Fibroblast of pulmonary artery (primary cell): Measurements from ENCODE around the gene RALGPS1.
"Not testable (repeated sequence)": the region's sequence is repeated elsewhere in the genome, so short reads cannot be mapped to it uniquely, and the experiment has no call there.

Source experiments
- DNase-seq: peaks from one replicate; pipeline ENCODE4 v3.0.0-alpha.2; 2010; ENCODE audit warnings: low read depth
- H3K4me3 ChIP-seq: replicated peaks from 2 replicates; pipeline ENCODE4 v1.5.1; 2011; ENCODE audit warnings: low read depth, mild to moderate bottlenecking, control low read depth, low read length, moderate library complexity
- CTCF ChIP-seq: IDR thresholded peaks from 2 replicates; pipeline ENCODE4 v1.5.1; 2011; ENCODE audit warnings: mild to moderate bottlenecking, control low read depth, low read length, inconsistent platforms; ENCODE audit errors: missing control alignments

Gene RALGPS1

DNA sequence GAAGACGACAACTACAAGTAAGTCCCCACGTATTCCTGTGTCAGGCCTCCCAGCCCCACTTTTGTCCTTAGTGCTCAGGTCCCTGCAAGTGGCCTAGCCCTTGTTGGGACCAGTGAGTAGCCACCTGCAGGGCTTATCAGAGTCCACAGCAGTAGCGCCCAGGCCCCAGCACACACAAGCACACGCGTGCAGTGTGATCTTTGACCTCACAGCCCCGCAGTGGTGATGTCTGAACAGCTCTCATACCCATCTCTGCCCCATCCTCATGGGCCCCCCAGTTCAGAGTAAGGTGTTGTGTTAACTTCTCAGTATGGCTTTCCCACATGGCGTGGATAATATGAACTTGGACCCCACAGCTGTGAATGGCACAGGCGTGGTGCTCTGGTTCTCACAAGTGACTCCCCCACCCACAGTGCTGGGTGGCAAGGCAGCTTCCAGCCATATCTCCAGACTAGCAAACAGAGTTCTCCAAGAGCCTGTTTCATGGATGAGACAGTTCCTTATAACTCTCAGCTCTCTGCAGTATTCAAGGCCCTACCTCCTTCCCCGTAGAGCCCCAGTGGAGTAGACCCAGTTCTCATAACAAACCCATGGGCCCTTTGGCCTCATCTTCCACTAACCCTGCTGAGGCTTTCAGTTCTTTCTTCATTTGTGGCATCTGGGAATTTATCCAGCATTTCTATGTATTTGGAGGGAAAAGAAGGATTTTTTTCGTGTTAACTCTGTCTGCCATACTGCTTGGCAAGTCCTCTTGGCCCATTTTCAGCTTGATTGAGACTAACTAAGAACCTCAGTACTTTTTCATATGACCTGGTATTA, 254.4 kb downstream of the RALGPS1 start:
- no peak for DNase-seq
- no peak overlapping the region for H3K4me3 ChIP-seq
- TF ChIP-seq CTCF, result no peak

DNA sequence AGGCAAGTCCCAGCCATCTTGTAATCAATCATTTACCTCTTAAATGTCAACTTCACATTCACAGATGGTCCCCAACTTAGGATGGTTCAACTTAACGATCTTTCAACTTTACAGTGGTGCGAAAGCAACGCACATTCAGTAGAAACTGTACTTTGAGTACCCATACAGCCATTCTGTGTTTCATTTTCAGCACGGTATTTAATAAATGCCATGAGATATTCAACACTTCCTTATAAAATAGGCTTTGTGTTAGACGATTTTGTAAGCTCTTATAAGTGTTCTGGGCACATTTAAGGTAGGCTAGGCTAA, 254.9 kb downstream of the RALGPS1 start:
- no peak for TF ChIP-seq CTCF
- H3K4me3 ChIP-seq, result no peak overlapping the region
- no peak for DNase-seq

DNA sequence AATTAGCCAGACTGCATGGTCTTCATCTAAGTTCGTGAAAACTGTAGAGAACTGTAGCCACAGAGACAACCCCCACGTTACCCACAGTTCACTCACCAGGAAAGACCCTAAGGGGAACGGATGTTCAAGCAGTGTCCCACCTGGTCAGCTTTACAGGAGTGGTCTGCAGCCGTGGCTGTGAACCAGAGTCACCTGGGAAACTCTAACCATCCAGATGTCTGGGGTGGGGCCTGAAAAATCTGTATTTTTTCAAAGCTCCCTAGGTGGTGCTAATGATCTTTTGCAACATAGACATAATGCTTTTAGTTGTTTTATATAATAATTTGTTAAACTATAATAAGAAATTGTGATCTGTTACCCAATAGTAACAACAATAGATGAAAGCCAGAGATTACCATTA, 255.5 kb downstream of the RALGPS1 start:
- TF ChIP-seq CTCF, result no peak
- no peak for DNase-seq
- no peak overlapping the region for H3K4me3 ChIP-seq

DNA sequence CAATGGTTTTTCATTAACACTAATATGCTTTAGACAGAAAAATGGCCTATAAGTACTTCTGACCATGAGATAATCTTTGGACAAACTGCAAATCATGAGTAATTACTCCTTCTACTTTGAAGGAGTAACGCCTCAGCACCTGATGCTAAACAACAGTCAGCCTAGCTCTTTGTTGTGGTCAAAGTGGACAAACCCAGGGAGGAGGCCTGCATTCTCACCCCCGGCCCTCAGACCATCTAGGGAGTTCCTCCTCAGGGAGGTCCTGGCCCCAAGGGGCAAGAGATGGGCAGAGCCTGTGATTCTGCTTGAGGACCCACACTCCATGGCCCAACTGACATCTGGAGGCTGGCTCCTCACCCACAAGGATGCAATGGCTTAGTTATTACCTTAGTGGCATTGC, 256.1 kb downstream of the RALGPS1 start:
- H3K4me3 ChIP-seq, result no peak overlapping the region
- TF ChIP-seq CTCF, result no peak
- DNase-seq, result no peak

DNA sequence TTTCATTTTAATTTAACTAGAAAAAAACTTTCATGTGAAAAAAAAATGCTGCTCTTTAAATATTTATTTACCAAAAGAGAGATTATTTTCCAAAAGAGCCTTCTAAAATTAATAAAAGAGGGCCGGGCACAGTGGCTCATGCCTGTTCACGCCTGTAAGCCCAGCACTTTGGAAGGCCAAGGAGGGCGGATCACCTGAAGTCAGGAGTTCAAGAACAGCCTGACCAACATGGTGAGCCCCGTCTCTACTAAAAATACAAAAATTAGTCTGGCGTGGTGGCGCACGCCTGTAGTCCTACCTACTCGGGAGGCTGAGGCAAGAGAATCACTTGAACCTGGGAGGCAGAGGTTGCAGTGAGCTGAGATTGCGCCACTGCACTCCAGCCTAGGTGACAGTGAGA, 256.8 kb downstream of the RALGPS1 start:
- H3K4me3 ChIP-seq, DNase-seq: not testable (repeated sequence)

DNA sequence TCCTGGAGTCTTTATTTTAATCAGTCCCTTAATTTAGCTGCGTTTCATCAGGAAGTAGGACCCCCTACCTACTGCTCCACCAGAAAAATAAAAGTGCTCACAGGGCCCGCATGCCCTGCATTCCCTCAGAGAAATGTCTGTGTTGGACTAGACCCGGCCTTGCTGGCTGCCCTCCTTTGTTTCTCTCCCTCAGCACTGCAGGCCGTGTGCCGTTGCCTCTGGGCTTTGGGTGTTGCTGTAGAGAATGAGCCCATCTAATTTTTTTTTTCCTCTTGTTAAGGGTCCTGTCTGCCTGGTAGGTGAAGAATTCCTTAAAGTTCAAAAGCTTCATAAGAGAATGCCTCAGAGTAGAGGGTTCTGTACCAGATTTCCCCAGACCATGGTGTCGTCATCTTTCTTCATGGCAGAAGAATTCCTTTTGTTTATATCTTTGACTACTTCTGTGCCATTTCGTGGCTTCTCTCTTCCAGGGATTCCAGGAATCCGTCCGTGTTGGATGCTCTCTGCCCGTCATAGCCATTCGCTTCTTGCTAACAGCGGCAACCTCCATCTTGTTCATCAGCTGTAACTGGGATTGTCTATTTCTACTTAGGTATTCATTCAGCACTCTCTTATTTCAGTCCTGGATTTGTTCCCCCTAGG, 257.6 kb downstream of the RALGPS1 start:
- no peak overlapping the region for H3K4me3 ChIP-seq
- TF ChIP-seq CTCF, result no peak
- DNase-seq, result no peak

- DNase-seq, result no peak
- H3K4me3 ChIP-seq, result no peak overlapping the region
- no peak for TF ChIP-seq CTCF
Measured at GRCh38 chr9:127173063-127173462, 258.5 kb downstream of the RALGPS1 start.
